ENCODE data around the gene PARD6A. TPM values are rescaled to one million over a fixed set of nuclear protein-coding genes. Genes with fewer than 3 reads are reported as not detected.

Gene PARD6A
- total and polyA plus RNA-seq, 2 of the 13 experiments (the other 11 are each of a cell fraction or from before 2014, with no cell fraction given): 3.5 to 4.3 TPM

GRCh38 chr16:67666559-67667452 is 6.0 kb downstream of the PARD6A start, which contains the start of the genes C16orf86 and ENKD1:
TSS of gene C16orf86 (plus strand) at chr16:67666814. CDS start at chr16:67666971, 157 bp downstream.
TSS of gene ENKD1 (minus strand) at chr16:67666750. CDS start at chr16:67666442, 308 bp downstream.
- H3K27me3 ChIP-seq (ENCODE audit: control insufficient read depth in 1 of 2, insufficient read depth in 2 of 2, low read length in 2 of 2): no peaks in the 10 kb centered on the region; a peak in 1 of 5 replicates
- intact Hi-C loops (cut with micrococcal nuclease; ENCODE audit: unreplicated experiment): no loop called here
- BruUV-seq (replicated peaks): TSS peak; percentile 48
- H3K79me2 ChIP-seq (ENCODE audit: insufficient read depth, low read length): no peaks in the 10 kb centered on the region
- no peak within 1 kb of the TSS for H2AFZ ChIP-seq (ENCODE audit: low read length)
- peak within 1 kb of the TSS; percentile 77 to 96 (median 88) for H3K4me3 ChIP-seq (replicated peaks in 1 of 3; ENCODE audit: insufficient read depth in 1 of 3, low read depth in 2 of 3, low read length in 3 of 3)
- peak within 1 kb of the TSS; percentile 76 for H3K9ac ChIP-seq (ENCODE audit: insufficient read depth, low read depth, low read length)
- H3K4me2 ChIP-seq (ENCODE audit: low read depth, low read length): peak within 1 kb of the TSS; percentile 98
- H3K27ac ChIP-seq (ENCODE audit: extremely low read length, insufficient read depth, low read length): peak within 1 kb of the TSS; percentile 67
- CTCF ChIA-PET (ENCODE audit: low intra/inter-chr PET ratio, low total read pairs): interaction anchor here (1.1 to 4.2 kb wide), 8 partner anchors 14 to 173 kb away, joined by 3 to 118 read pairs (median 8); partner anchors contain the start of genes CARMIL2 and CTCF
- H3K36me3 ChIP-seq (replicated peaks in 1 of 2; ENCODE audit: control insufficient read depth in 1 of 2, insufficient read depth in 2 of 2, low read length in 2 of 2): peaks cover 0 to 3% of the 10 kb centered on the region in 2 experiments; a peak in 1 of 5 replicates
- H3K4me1 ChIP-seq (ENCODE audit: insufficient read depth, low read length): peaks cover 38% of the 10 kb centered on the region
- in situ Hi-C loops (cut with HindIII; ENCODE audit: extremely low pct_ligation_motif_present, low pct_unique_long_range_greater_than_20kb): loop anchor here (5.0 to 10.0 kb wide), 2 partner anchors 140 to 268 kb away; partner anchors contain the start of genes CTRL, PSMB10, RANBP10 and TSNAXIP1
- FAIRE-seq: peak; percentile 30
- H3K9me3 ChIP-seq (ENCODE audit: low read length): no peaks in the 10 kb centered on the region
- DNase-seq (ENCODE audit: low spot score): peak; percentile 83
- WGBS (ENCODE audit: low lambda C conversion rate): 7% methylated on average over 13 of the region's 78 CpGs
- ATAC-seq: peak; percentile 71
- POLR2A ChIA-PET: interaction anchor here (0.9 to 3.8 kb wide), 12 partner anchors 16 to 186 kb away, joined by 4 to 28 read pairs (median 5); partner anchors contain the start of genes ATP6V0D1, CTCF, GFOD2 and NUTF2
- no peaks in the 10 kb centered on the region for H4K20me1 ChIP-seq (ENCODE audit: insufficient read depth, low read length)
- TF ChIP-seq ZNF609 (CRISPR knock-in tag; IDR thresholded peaks at IDR 0.05; ENCODE audit: borderline replicate concordance): no peak
- TF ChIP-seq EZH2 (conservative IDR thresholded peaks at IDR 0.05; ENCODE audit: low read depth, low read length): no peak
- TF ChIP-seq ZNF703 (CRISPR knock-in tag; IDR thresholded peaks at IDR 0.05; ENCODE audit: borderline replicate concordance): no peak
- peak; percentile 92 for TF ChIP-seq NFATC3 (CRISPR knock-in tag; IDR thresholded peaks at IDR 0.05)
- peak; percentile 6; the same call in 1 of the 2 replicates for TF ChIP-seq ZBTB33 (CRISPR knock-in tag; IDR thresholded peaks at IDR 0.05)
- no peak for TF ChIP-seq ZNF10 (CRISPR knock-in tag; IDR thresholded peaks at IDR 0.05; ENCODE audit: borderline replicate concordance, low read depth)
- TF ChIP-seq KLF11 (CRISPR knock-in tag; IDR thresholded peaks at IDR 0.05): peak; percentile 79; the same call in 1 of the 2 replicates
- peak; percentile 44; the same call in 1 of the 2 replicates for TF ChIP-seq HMGXB3 (CRISPR knock-in tag; IDR thresholded peaks at IDR 0.05; ENCODE audit: borderline replicate concordance)

Measured in HepG2 (cell line).